Measurements from ENCODE around the gene HOXD8.

The HOXD8 gene

GRCh38 chr2:176174382-176174823 is 44.9 kb downstream of the HOXD8 start:
- no peak for DNase-seq (ENCODE audit: low spot score)

GRCh38 chr2:176174824-176175708 is 45.6 kb downstream of the HOXD8 start:
- no peak for DNase-seq (ENCODE audit: low spot score)

GRCh38 chr2:176175709-176176607 is 46.5 kb downstream of the HOXD8 start:
- DNase-seq (ENCODE audit: low spot score), result no peak

- DNase-seq (ENCODE audit: low spot score), result no peak
Observed at GRCh38 chr2:176177580-176178037, 48.1 kb downstream of the HOXD8 start.

GRCh38 chr2:176178038-176178756 is 48.7 kb downstream of the HOXD8 start:
- DNase-seq (ENCODE audit: low spot score), result no peak

- DNase-seq (ENCODE audit: low spot score), result no peak
Observed at GRCh38 chr2:176178757-176179295, 49.3 kb downstream of the HOXD8 start.

GRCh38 chr2:176181551-176181950 is 52.0 kb downstream of the HOXD8 start:
- no peak for DNase-seq (ENCODE audit: low spot score)

Data from hematopoietic multipotent progenitor cell treated with erythropoietin and hydrocortisone succinate and interleukin-3 and kit ligand, for 17 days (in vitro differentiated cells).